ENCODE measurements around the gene RAP1GAP. TPM values are rescaled to one million over a fixed set of nuclear protein-coding genes. Genes with fewer than 3 reads are reported as not detected.

RAP1GAP gene
- total RNA-seq, 4 donors from 2014 or later, result 0.36 to 0.74 (median 0.38) TPM; not detected in 1

GRCh38 chr1:21584096-21584495 lies 85.1 kb downstream of the RAP1GAP start:
- no peak for ATAC-seq (ENCODE audit: low FRiP score)
- no peak for DNase-seq (ENCODE audit: low spot score)
- TF ChIP-seq, protein P1, sequence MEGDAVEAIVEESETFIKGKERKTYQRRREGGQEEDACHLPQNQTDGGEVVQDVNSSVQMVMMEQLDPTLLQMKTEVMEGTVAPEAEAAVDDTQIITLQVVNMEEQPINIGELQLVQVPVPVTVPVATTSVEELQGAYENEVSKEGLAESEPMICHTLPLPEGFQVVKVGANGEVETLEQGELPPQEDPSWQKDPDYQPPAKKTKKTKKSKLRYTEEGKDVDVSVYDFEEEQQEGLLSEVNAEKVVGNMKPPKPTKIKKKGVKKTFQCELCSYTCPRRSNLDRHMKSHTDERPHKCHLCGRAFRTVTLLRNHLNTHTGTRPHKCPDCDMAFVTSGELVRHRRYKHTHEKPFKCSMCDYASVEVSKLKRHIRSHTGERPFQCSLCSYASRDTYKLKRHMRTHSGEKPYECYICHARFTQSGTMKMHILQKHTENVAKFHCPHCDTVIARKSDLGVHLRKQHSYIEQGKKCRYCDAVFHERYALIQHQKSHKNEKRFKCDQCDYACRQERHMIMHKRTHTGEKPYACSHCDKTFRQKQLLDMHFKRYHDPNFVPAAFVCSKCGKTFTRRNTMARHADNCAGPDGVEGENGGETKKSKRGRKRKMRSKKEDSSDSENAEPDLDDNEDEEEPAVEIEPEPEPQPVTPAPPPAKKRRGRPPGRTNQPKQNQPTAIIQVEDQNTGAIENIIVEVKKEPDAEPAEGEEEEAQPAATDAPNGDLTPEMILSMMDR (IDR thresholded peaks at IDR 0.05), result no peak

- ATAC-seq (ENCODE audit: low FRiP score), result no peak
- no peak for DNase-seq (ENCODE audit: low spot score)
- TF ChIP-seq, protein P1 (IDR thresholded peaks at IDR 0.05), result no peak
These were observed 89.4 kb downstream of the RAP1GAP start for GRCh38 chr1:21579791-21580190.

DNA sequence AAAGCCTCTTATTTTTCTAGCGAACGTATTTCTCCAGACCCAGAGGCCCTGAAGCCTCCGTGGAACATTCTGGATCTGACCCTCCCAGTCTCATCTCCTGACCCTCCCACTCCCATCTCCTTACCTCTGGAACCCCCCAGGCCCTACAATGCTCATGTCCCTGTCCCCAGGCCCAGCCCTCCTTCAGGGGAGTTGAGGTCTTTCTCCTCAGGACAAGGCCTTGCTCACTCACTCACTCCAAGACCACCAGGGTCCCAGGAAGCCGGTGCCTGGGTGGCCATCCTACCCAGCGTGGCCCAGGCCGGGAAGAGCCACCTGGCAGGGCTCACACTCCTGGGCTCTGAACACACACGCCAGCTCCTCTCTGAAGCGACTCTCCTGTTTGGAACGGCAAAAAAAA lies 91.2 kb downstream of the RAP1GAP start:
- no peak for DNase-seq (ENCODE audit: low spot score)
- no peak for ATAC-seq (ENCODE audit: low FRiP score)
- TF ChIP-seq, protein P1 (IDR thresholded peaks at IDR 0.05), result no peak

GRCh38 chr1:21577324-21577723 lies 91.8 kb downstream of the RAP1GAP start:
- ATAC-seq (ENCODE audit: low FRiP score), result no peak

DNA sequence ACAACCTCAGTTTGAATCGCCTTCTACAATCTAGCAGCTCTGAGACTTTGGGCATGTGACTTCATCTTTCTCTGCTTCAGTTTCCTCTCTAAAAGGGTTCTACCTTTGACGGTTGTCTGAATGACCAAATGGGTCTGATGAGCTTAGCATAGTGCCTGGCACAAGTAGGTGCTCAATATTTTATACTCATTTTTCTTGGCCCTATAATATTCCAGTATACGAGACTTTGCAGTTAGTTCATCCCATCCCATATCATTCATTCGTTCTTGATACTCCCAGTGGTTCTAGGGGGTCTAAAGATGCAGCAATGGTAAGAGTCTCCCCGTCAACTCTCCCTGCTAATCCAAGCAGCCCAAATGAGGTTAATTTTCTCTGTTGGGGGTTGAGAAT lies 92.4 kb downstream of the RAP1GAP start:
- TF ChIP-seq, protein P1 (IDR thresholded peaks at IDR 0.05), result no peak
- DNase-seq (ENCODE audit: low spot score) (no peak), ATAC-seq (ENCODE audit: low FRiP score) (no peak)

More at GRCh38 chr1:21577324-21577723, 91.8 kb downstream of the RAP1GAP start:
- no peak for DNase-seq (ENCODE audit: low spot score)
- TF ChIP-seq, protein P1 (IDR thresholded peaks at IDR 0.05), result no peak

DNA sequence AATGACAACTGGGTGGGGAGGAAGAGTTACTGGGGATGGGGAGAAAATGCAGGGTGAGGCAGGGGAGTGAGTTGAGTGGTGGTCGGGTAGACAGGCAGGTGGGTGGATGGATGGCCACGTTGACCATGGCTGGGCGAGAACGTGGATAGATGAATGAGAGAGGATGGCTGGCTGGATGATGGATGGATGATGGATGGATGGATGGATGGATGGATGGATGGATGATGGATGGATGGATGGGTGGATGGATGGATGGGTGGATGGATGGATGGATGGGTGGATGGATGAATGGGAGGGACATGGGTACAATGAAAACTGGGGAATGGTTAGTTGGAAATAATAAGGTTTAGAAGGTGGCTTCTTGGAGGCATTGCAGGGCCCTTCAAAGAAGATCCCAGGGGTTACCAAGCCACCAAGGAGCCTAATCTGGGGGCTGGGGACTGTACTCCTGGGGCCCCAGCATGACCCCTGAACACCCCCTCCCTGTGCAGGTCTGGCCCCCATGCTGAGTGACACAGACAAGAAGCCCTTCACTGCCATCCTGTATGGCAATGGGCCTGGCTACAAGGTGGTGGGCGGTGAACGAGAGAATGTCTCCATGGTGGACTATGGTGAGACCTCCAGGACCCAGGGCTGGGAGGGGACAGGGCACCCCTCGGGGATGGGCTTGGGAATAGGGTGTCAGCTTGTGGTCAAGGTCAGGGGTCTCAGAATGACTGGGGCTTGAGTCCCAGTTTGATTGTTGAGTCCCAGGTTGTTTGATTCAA lies 92.9 kb downstream of the RAP1GAP start:
- TF ChIP-seq, protein P1 (IDR thresholded peaks at IDR 0.05), result no peak
- no peak for ATAC-seq (ENCODE audit: low FRiP score)
- DNase-seq (ENCODE audit: low spot score), result no peak

GRCh38 chr1:21575351-21575942 lies 93.7 kb downstream of the RAP1GAP start:
- TF ChIP-seq, protein P1 (IDR thresholded peaks at IDR 0.05), result no peak
- DNase-seq (ENCODE audit: low spot score), result no peak
- no peak for ATAC-seq (ENCODE audit: low FRiP score)

Data from omental fat pad (tissue), 4 donors.